Liver (tissue), 9 donors: ENCODE results near the gene CCDC80. TPM values are rescaled to one million over a fixed set of nuclear protein-coding genes. Genes with fewer than 3 reads are reported as not detected.

Experiments
- DNase-seq: peaks from one replicate; pipeline ENCODE4 v3.0.0-alpha.2; 2017; ENCODE audit warnings: low spot score
- H3K27ac ChIP-seq, 2 donors: one replicate each; pipeline ENCODE4 v1.7.0; 2013; ENCODE audit warnings: inconsistent platforms in 2 of 2, low read length in 2 of 2, control low read depth in 1 of 2, low read depth in 1 of 2, mild to moderate bottlenecking in 1 of 2
- H3K27me3 ChIP-seq, 4 donors: one replicate each; pipeline versions ENCODE4 v1.6.1 to v1.7.0; 2013; ENCODE audit warnings: low read length in 3 of 4, inconsistent platforms in 1 of 4, mild to moderate bottlenecking in 1 of 4, moderate library complexity in 1 of 4; ENCODE audit not compliant: control insufficient read depth in 4 of 4, insufficient read depth in 4 of 4
- H3K36me3 ChIP-seq, 4 donors: one replicate each; pipeline versions ENCODE4 v1.6.1 to v1.7.0; 2013; ENCODE audit warnings: low read length in 3 of 4, mild to moderate bottlenecking in 3 of 4, low read depth in 1 of 4, moderate library complexity in 1 of 4; ENCODE audit not compliant: control insufficient read depth in 4 of 4, insufficient read depth in 3 of 4
- H3K4me1 ChIP-seq, 4 donors: one replicate each; pipeline versions ENCODE4 v1.6.1 to v1.7.0; 2013; ENCODE audit warnings: low read length in 3 of 4, mild to moderate bottlenecking in 3 of 4, moderate library complexity in 1 of 4; ENCODE audit not compliant: control insufficient read depth in 4 of 4, insufficient read depth in 4 of 4
- H3K4me3 ChIP-seq, 3 donors: one replicate each; pipeline versions ENCODE4 v1.6.1 to v1.7.0; 2013; ENCODE audit warnings: low read length in 3 of 3, control low read depth in 1 of 3, low read depth in 1 of 3, mild to moderate bottlenecking in 1 of 3
- H3K9ac ChIP-seq, 2 donors: one replicate each; pipeline ENCODE4 v1.7.0; 2013; ENCODE audit warnings: low read length in 2 of 2, mild to moderate bottlenecking in 2 of 2, moderate library complexity in 2 of 2, control low read depth in 1 of 2, low read depth in 1 of 2
- H3K9me3 ChIP-seq, 4 donors: one replicate each; pipeline versions ENCODE4 v1.6.1 to v1.7.0; 2013; ENCODE audit warnings: low read length in 3 of 4; ENCODE audit not compliant: control insufficient read depth in 4 of 4
- ATF3 ChIP-seq: IDR thresholded peaks from 2 replicates; pipeline ENCODE4 v1.6.1; 2016; ENCODE audit warnings: antibody characterized with exemption
- CTCF ChIP-seq: fragments of 150-350 bp; IDR thresholded peaks from 2 replicates; pipeline ENCODE4 v1.5.1; 2017; ENCODE audit warnings: improper control_type of control experiment, low read depth, low read length; ENCODE audit not compliant: missing input control
- EGR1 ChIP-seq, 2 donors: IDR thresholded peaks; 2 replicates each; pipeline ENCODE4 v1.6.1; 2016 to 2018; ENCODE audit warnings: antibody characterized with exemption in 2 of 2, low read depth in 2 of 2
- FOXA1 ChIP-seq: IDR thresholded peaks from 2 replicates; pipeline ENCODE4 v1.6.1; 2016; ENCODE audit warnings: antibody characterized with exemption
- FOXA2 ChIP-seq: IDR thresholded peaks from 2 replicates; pipeline ENCODE4 v1.6.1; 2016; ENCODE audit warnings: antibody characterized with exemption
- GABPA ChIP-seq, 2 donors: IDR thresholded peaks in 1 of 2; conservative IDR thresholded peaks in 1 of 2; 2 replicates each; pipeline ENCODE4 v1.6.1; 2016; ENCODE audit warnings: antibody characterized with exemption in 2 of 2, mild to moderate bottlenecking in 1 of 2, moderate library complexity in 1 of 2
- HNF4A ChIP-seq, 2 donors: conservative IDR thresholded peaks; 2 replicates each; pipeline ENCODE4 v1.6.1; 2016; ENCODE audit warnings: antibody characterized with exemption in 2 of 2, mild to moderate bottlenecking in 2 of 2
- HNF4G ChIP-seq: IDR thresholded peaks from 2 replicates; pipeline ENCODE4 v1.6.1; 2016; ENCODE audit warnings: antibody characterized with exemption
- JUND ChIP-seq, 2 donors: IDR thresholded peaks; 2 replicates each; pipeline ENCODE4 v1.6.1; 2016; ENCODE audit warnings: antibody characterized with exemption in 2 of 2
- MAX ChIP-seq: IDR thresholded peaks from 2 replicates; pipeline ENCODE4 v1.6.1; 2016; ENCODE audit warnings: antibody characterized with exemption
- NR2F2 ChIP-seq: IDR thresholded peaks from 2 replicates; pipeline ENCODE4 v1.6.1; 2016; ENCODE audit warnings: antibody characterized with exemption
- RAD21 ChIP-seq, 2 donors: IDR thresholded peaks; 2 replicates each; pipeline ENCODE4 v1.6.1; 2016; ENCODE audit warnings: antibody characterized with exemption in 2 of 2, mild to moderate bottlenecking in 2 of 2
- REST ChIP-seq: IDR thresholded peaks from 2 replicates; pipeline ENCODE4 v1.6.1; 2016; ENCODE audit warnings: antibody characterized with exemption, mild to moderate bottlenecking
- RXRA ChIP-seq, 2 donors: IDR thresholded peaks; 2 replicates each; pipeline ENCODE4 v1.6.1; 2017 to 2018; ENCODE audit warnings: antibody characterized with exemption in 2 of 2, mild to moderate bottlenecking in 1 of 2
- SP1 ChIP-seq: IDR thresholded peaks from 2 replicates; pipeline ENCODE4 v1.6.1; 2018; ENCODE audit warnings: antibody characterized with exemption, mild to moderate bottlenecking
- TAF1 ChIP-seq: conservative IDR thresholded peaks from 2 replicates; pipeline ENCODE4 v1.6.1; 2016; ENCODE audit warnings: antibody characterized with exemption, mild to moderate bottlenecking
- YY1 ChIP-seq: IDR thresholded peaks from 2 replicates; pipeline ENCODE4 v1.6.1; 2016; ENCODE audit warnings: antibody characterized with exemption, mild to moderate bottlenecking
- ZBTB33 ChIP-seq: IDR thresholded peaks from 2 replicates; pipeline ENCODE4 v1.6.1; 2016; ENCODE audit warnings: antibody characterized with exemption
- WGBS: extraction: QIAGEN DNeasy Blood & Tissue Kit; methylation state at CpG from one replicate; pipeline ENCODE4 v1.1.7; 2013; 5-methylcytosine and 5-hydroxymethylcytosine counted together
- polyA plus RNA-seq, 2 donors: library from polyadenylated mRNA; stranded (reverse) in 1 of 2; unstranded in 1 of 2; fragments of 200-250 nt in 1 of 2; fragments of >200 nt in 1 of 2; fragmentation: Nextera tagmentation in 1 of 2; extraction: Ambion mirVana in 1 of 2; gene quantifications; one replicate each; pipeline versions ENCODE4 v1.2.1 to v1.2.3, GENCODE V29; 2013 to 2015
- total RNA-seq, 2 donors: library from RNA; depleted of rRNA; stranded (reverse); fragments of >200 nt; gene quantifications; one replicate each; pipeline ENCODE4 v1.2.3, GENCODE V29; 2014
- donor health status: healthy.
- donor health status: healthy.
- donor health status: healthy.
- donor health status: healthy.
- donor health status: healthy.

CCDC80 gene
- total and polyA plus RNA-seq, 4 donors: 0.17 to 2.1 (median 1.1) TPM

GRCh38 chr3:112647122-112647521 is 6.2 kb upstream of the CCDC80 start:
- Histone ChIP-seq H3K9me3 (no peaks in the 10 kb centered on the region), H3K27me3 (peaks cover 0 to 2% (median 0%) of the 10 kb centered on the region in 4 donors), H3K4me1 (peaks cover 0 to 3% (median 1%) of the 10 kb centered on the region in 4 donors), H3K27ac (no peak overlapping the region), H3K36me3 (no peaks in the 10 kb centered on the region), H3K4me3 (no peak overlapping the region), H3K9ac (no peak overlapping the region)
- no peak for TF ChIP-seq NR2F2
- TF ChIP-seq FOXA1: no peak
- no peak for TF ChIP-seq SP1
- TF ChIP-seq MAX: no peak
- TF ChIP-seq HNF4A (conservative IDR thresholded peaks at IDR 0.05): no peak
- no peak for TF ChIP-seq RAD21 (IDR thresholded peaks at IDR 0.05)
- no peak for TF ChIP-seq HNF4G
- no peak for TF ChIP-seq YY1
- no peak for TF ChIP-seq CTCF
- TF ChIP-seq EGR1 (IDR thresholded peaks at IDR 0.05; ENCODE audit: low read depth in 2 of 2): no peak
- TF ChIP-seq ATF3: no peak
- TF ChIP-seq TAF1: no peak
- no peak for TF ChIP-seq FOXA2
- no peak for DNase-seq
- 26% methylated on average over 5 of the region's 5 CpGs for WGBS

GRCh38 chr3:112646623-112647022 is 5.7 kb upstream of the CCDC80 start:
- TF ChIP-seq ZBTB33 (no peak), HNF4G (no peak), RXRA (IDR thresholded peaks at IDR 0.05) (no peak), ATF3 (no peak), GABPA (IDR thresholded peaks at IDR 0.05 in 1 of 2, conservative IDR thresholded peaks at IDR 0.05 in 1 of 2) (no peak), HNF4A (conservative IDR thresholded peaks at IDR 0.05) (no peak), EGR1 (IDR thresholded peaks at IDR 0.05; ENCODE audit: low read depth in 2 of 2) (no peak), REST (no peak), FOXA2 (no peak), SP1 (no peak), JUND (IDR thresholded peaks at IDR 0.05) (no peak), CTCF (no peak), RAD21 (IDR thresholded peaks at IDR 0.05) (no peak), MAX (no peak), NR2F2 (no peak), FOXA1 (no peak)
- Histone ChIP-seq H3K27ac (no peak overlapping the region), H3K9me3 (no peaks in the 10 kb centered on the region), H3K4me1 (peaks cover 0 to 3% (median 1%) of the 10 kb centered on the region in 4 donors), H3K36me3 (no peaks in the 10 kb centered on the region), H3K9ac (no peak overlapping the region), H3K27me3 (peaks cover 0 to 4% (median 0%) of the 10 kb centered on the region in 4 donors), H3K4me3 (no peak overlapping the region)
- DNase-seq: no peak
- 52% methylated on average over 7 of the region's 7 CpGs for WGBS
